T47D (cell line): ENCODE results near the gene USP48.

Source experiments
- DNase-seq, 2 experiments: peaks; one replicate each; pipeline versions ENCODE4 v3.0.0 to v3.0.0-alpha.2; 2011 to 2012; ENCODE audit warnings: low read depth in 1 of 2, low spot score in 1 of 2
- JUND ChIP-seq: IDR thresholded peaks from 2 replicates; pipeline ENCODE4 v1.6.1; 2012; ENCODE audit warnings: low read depth
- in situ Hi-C: cut with HindIII; loops from 2 replicates; pipeline ENCODE4 v1.10.0; 2016; ENCODE audit warnings: low sequenced_read_pairs, low pct_unique_long_range_greater_than_20kb

USP48 gene

DNA sequence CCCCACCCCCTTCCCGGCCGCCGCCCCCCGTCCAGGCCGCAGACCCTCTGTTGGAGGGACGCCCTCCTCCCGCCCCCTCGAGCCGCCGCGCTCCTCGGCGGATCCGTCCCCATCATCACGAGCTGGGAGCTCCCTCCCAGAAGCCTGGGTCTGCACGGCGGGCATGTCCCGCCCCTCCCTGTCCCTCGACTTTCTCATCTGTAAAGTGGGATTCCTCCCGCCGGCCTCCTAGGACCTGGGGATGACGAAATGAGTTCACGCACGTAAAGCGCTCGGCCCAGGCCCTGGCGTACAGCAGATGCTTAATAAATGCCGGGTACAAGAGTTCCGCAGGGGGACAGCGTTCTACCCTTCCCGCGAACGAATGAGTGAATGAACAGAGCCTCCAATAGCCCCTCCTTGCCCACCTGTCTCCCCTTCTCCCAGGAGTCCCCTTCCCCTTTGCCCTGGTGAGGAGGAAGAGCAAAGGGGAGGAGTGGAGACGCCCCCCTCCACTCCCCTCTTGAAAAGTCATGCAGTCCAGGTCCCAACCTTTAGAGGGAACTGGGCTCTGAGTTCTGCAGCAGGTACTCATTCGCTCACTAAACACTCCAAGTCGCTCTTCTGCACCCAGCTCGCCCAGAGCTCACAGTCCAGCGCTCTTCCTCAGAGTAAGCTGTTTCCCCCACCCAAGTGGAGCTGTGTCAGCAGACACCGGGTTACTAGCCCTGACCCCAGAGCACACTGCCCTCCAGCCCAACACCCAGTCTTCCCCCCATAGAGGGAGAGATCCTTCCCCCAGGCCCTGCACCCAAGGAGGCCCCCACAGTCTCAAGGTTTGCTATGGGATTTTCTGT, 130.6 kb downstream of the USP48 start:
- DNase-seq = no peak
- TF ChIP-seq JUND = no peak
- in situ Hi-C loops = no loop called here

- DNase-seq = peak in 1 of 2 experiments; percentile 48
- in situ Hi-C loops = no loop called here
- no peak for TF ChIP-seq JUND
Measured at GRCh38 chr1:21651214-21652042, 131.5 kb downstream of the USP48 start.

- in situ Hi-C loops = no loop called here
- DNase-seq = no peak
- TF ChIP-seq JUND = no peak
Measured at GRCh38 chr1:21650400-21650799, 132.5 kb downstream of the USP48 start.

GRCh38 chr1:21649315-21649714, 133.6 kb downstream of the USP48 start:
- no peak for DNase-seq
- in situ Hi-C loops = no loop called here
- TF ChIP-seq JUND = no peak

GRCh38 chr1:21648791-21649190, 134.2 kb downstream of the USP48 start:
- no peak for TF ChIP-seq JUND
- in situ Hi-C loops = no loop called here
- DNase-seq = no peak

DNA sequence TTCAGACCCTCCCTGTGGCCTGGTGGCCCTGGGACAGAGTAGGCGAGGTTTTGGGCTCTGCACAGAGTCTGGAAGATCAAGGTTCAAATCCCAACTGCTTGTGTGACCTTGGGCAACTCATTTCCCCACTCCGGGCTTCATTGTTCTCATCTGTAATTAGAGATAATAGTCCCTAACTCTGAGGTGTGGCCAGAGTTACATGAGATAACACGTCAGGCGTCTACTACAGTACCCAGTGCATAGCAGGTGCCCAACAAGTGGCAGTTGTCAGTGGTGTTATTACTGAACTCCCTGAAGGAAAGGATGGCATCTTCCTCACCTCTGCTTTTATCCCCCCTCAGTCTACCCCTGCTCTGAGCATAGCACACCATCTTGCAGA, 134.6 kb downstream of the USP48 start:
- in situ Hi-C loops = no loop called here
- no peak for DNase-seq
- no peak for TF ChIP-seq JUND

GRCh38 chr1:21647431-21648351, 135.3 kb downstream of the USP48 start:
- no peak for TF ChIP-seq JUND
- peak; percentile 46 to 82 for DNase-seq
- in situ Hi-C loops = no loop called here

- no peak for TF ChIP-seq JUND
- in situ Hi-C loops = no loop called here
- no peak for DNase-seq
Measured at GRCh38 chr1:21645550-21645949, 137.4 kb downstream of the USP48 start.

GRCh38 chr1:21644906-21645305, 138.0 kb downstream of the USP48 start:
- no peak for TF ChIP-seq JUND
- no peak for DNase-seq
- in situ Hi-C loops = no loop called here

DNA sequence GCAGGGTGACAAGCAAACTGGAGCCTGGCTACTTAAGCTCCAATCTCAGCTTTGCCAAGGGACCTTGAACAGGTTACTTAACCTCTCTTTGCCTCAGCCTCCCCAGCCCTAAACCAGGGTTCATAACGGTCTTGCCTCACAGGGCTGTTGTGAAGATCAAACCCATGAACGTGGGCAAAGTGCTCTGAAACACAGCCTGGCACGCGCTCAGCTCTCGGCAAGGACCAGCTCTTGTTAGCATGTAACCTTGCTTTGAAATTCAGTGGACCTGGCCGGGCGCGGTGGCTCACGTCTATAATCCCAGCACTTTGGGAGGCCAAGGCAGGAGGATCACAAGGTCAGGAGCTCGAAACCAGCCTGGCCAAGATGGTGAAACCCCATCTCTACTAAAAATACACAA, 138.6 kb downstream of the USP48 start:
- TF ChIP-seq JUND = no peak
- no peak for DNase-seq
- in situ Hi-C loops = no loop called here

DNA sequence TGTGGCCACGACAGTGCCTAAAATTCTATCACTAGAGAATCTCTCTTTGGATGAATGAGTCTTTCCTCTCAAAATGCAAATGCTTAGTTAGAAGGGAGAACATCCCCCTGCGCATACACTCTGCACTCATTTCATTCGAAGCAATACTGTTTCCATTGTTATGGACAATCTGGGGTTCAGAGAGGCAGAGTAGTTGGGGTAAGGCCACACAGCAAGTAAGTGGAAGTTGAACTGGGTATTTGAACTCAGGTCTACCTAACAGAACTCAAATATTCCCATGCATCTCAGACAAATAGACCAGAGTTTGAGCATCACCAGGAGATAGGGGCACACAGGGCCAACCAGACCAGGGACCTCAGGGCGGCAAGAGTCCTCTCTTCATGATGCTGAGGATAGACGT, 139.3 kb downstream of the USP48 start:
- in situ Hi-C loops = no loop called here
- DNase-seq = no peak
- no peak for TF ChIP-seq JUND

GRCh38 chr1:21641967-21642739, 140.8 kb downstream of the USP48 start:
- in situ Hi-C loops = no loop called here
- no peak for DNase-seq
- TF ChIP-seq JUND = no peak
